ENCODE results near the gene TMBIM6. TPM values are rescaled to one million over a fixed set of nuclear protein-coding genes. Genes with fewer than 3 reads are reported as not detected.
"Not testable (repeated sequence)": the region's sequence is repeated elsewhere in the genome, so short reads cannot be mapped to it uniquely, and the experiment has no call there.

The TMBIM6 gene, protein sequence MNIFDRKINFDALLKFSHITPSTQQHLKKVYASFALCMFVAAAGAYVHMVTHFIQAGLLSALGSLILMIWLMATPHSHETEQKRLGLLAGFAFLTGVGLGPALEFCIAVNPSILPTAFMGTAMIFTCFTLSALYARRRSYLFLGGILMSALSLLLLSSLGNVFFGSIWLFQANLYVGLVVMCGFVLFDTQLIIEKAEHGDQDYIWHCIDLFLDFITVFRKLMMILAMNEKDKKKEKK
- total RNA-seq (2014; rRNA removed; shearing (Covaris generic)) = 653 and 692 TPM in 2 replicates

- DNase-seq (ENCODE audit: low read depth) = peak; percentile 100
Measured at GRCh38 chr12:49740930-49741881, at the start of gene TMBIM6. TSS of gene TMBIM6 (plus strand) at chr12:49741557. CDS start at chr12:49752494, 10,937 bp downstream.

DNA sequence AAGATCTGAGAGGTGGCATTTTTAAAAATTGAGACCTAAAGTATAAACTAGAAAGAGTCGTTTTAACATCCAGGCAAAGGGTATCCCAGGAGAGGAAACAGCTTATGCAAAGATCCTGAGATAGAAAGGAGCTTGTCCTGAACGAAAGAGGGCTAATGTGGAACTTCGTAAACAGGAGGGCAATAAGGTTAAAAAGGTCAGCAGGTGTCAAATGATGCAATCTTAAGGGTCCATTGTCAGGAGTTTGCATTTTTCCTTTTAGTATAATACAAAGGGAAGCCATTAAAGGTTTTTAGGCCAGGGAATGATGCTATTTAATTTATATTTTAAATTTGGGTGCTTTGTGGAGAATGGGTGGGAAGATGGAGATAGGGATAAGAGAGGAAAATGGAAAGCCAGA, 48.5 kb upstream of the TMBIM6 start:
- no peak for DNase-seq (ENCODE audit: low read depth)

- DNase-seq (ENCODE audit: low read depth) = no peak
Measured at GRCh38 chr12:49693931-49694444, 47.4 kb upstream of the TMBIM6 start.

- no peak for DNase-seq (ENCODE audit: low read depth)
Measured at GRCh38 chr12:49696723-49697122, 44.6 kb upstream of the TMBIM6 start.

- no peak for DNase-seq (ENCODE audit: low read depth)
Measured at GRCh38 chr12:49697808-49698207, 43.5 kb upstream of the TMBIM6 start.

DNA sequence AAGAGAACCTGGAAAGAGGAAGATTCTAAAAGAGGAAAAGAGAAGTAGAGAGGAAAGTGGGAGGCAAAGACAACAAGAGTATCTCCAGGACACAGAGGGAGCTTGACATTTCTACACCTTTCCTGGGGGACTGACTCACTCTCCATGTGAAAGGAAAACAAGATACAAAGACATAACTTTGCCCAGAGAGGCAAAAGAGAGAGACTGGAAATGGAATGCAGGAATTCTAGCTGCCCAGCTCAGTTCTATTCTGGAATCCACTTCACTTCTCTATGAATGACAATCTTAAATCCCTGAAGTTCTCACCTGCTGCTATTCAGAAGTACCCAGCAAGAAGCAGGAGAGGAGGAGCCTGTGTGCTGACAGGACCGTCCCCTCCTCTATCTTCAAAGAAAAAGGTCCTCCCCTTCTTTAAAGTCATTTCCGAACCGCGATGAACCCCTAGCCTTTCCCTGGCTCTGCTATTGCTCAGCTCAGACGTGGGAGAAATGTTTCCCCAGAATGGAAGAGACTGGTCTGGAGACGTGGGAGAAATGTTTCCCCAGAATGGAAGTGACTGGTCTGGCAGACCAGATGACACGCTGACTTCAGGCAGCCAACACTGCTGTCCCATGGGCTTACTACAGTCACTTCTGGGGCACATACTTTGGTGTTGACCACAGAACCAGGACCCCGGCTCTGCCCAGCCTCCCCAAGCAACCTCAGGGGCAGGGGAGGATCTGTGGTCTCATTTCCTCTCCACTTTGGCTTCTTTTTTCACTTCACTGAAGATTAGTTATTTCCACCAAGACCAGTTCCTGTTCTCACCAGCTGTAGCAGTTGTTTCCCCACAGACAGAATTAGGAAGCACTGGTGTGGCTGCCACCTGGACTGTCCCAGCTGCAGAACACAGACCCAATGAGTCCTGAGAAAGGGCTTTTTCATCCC, 42.5 kb upstream of the TMBIM6 start:
- DNase-seq (ENCODE audit: low read depth) = peak; percentile 92

GRCh38 chr12:49702009-49702408, 39.3 kb upstream of the TMBIM6 start:
- DNase-seq (ENCODE audit: low read depth) = no peak

GRCh38 chr12:49702676-49703215, 38.6 kb upstream of the TMBIM6 start:
- DNase-seq (ENCODE audit: low read depth) = peak; percentile 47

- DNase-seq (ENCODE audit: low read depth) = peak; percentile 90
Measured at GRCh38 chr12:49703647-49704137, 37.7 kb upstream of the TMBIM6 start.

GRCh38 chr12:49705479-49706134, 35.8 kb upstream of the TMBIM6 start:
- peak; percentile 89 for DNase-seq (ENCODE audit: low read depth)

- peak; percentile 54 for DNase-seq (ENCODE audit: low read depth)
Measured at GRCh38 chr12:49706351-49707127, 34.8 kb upstream of the TMBIM6 start.

- peak; percentile 93 for DNase-seq (ENCODE audit: low read depth)
Measured at GRCh38 chr12:49707128-49707811, 34.1 kb upstream of the TMBIM6 start, which contains the start of gene FMNL3. TSS of gene FMNL3 (minus strand) at chr12:49707405. CDS start at chr12:49707180, 225 bp downstream.

- no peak for DNase-seq (ENCODE audit: low read depth)
Measured at GRCh38 chr12:49707812-49708147, 33.6 kb upstream of the TMBIM6 start.

- peak; percentile 56 for DNase-seq (ENCODE audit: low read depth)
Measured at GRCh38 chr12:49708851-49709250, 32.5 kb upstream of the TMBIM6 start.

DNA sequence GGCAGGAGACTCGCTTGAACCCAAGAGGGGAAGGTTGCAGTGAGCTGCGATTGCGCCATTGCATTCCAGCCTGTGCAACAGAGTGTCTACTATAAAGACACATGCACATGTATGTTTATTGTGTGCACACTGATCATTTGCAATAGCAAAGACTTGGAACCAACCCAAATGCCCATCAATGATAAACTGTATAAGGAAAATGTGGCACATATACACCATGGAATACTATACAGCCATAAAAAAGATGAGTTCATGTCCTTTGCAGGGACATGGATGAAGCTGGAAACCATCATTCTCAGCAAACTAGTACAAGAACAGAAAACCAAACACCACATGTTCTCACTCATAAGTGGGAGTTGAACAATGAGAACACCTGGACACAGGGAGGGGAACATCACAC, 27.4 kb upstream of the TMBIM6 start:
- DNase-seq (ENCODE audit: low read depth) = not testable (repeated sequence)

- DNase-seq (ENCODE audit: low read depth) = no peak
Measured at GRCh38 chr12:49716553-49716952, 24.8 kb upstream of the TMBIM6 start.

GRCh38 chr12:49717800-49718199, 23.6 kb upstream of the TMBIM6 start:
- DNase-seq (ENCODE audit: low read depth) = not testable (repeated sequence)

DNA sequence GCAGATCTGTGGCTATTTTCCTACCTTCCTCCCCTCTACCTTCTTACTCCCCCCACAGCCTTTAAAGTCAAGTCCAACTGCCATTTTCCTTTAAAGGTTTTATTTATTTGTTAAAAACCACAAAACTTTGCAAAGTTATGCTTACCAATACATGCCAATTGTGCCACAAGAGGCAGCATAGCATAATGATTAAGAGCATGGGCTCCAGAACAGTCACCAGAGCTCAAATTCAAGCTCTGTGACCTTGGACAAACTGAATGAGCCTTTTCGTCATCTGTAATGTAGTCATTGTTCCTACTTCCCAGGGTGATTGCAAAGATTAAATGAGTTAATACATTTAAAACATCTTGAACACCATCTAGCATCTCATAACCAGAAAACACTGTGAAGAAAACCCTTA, 21.1 kb upstream of the TMBIM6 start:
- no peak for DNase-seq (ENCODE audit: low read depth)

DNA sequence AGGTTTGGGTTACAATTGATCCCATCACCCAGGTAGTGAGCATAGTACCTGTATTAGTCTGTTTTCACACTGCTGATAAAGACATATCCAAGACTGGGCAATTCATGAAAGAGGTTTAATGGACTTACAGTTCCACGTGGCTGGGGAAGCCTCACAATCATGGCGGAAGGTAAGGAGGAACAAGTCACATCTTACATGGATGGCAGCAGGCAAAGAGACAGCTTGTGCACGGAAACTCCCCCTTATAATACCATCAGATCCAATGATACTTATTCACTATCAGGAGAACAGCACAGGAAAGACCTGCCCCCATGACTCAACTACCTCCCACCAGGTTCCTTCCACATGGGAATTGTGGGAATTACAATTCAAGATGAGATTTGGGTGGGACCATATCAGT, 20.0 kb upstream of the TMBIM6 start:
- DNase-seq (ENCODE audit: low read depth) = not testable (repeated sequence)

Measured in RPMI7951 (cell line).